ENCODE data around the gene ABR.
A peak's percentile ranks its signal among the peaks of the same experiment; 100 is the strongest.
"Not testable (repeated sequence)": the region's sequence is repeated elsewhere in the genome, so short reads cannot be mapped to it uniquely, and the experiment has no call there.

Gene ABR

GRCh38 chr17:1045456-1045855, 134.3 kb downstream of the ABR start:
- DNase-seq, result peak in 1 of 2 experiments; percentile 34

GRCh38 chr17:1044387-1045009, 135.3 kb downstream of the ABR start:
- DNase-seq, result not testable (repeated sequence)

DNA sequence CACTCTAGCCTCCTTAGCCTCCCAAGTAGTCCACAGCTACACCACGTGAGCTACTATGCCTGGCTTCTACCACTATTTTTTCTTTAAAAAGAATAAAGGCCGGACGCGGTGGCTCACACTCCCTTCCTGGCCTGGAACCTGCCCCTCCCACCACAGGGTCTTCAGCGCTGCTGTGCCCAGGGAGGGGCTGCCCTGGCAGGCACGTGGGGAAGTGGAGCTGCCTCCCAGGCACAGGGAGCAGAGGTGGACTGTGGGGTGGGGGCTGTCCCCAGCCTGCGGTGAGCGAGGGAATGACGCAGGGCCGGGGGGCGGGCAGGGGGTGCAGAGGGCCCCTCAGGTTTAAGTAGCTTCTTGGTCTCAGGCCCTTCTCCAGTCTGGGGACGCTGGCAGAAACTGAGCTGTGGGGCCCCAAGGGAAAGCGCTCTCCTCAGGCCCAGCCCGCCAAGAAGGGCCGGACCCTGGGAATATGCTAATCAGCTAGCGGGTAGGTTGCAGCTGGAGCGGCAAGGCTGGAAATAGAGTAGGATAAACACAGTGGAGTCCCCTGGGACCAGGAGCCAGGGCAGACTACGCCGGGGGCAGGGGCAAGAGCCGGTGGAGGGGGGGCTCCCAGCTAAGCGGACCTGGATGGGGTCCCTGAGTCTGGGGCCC, 136.1 kb downstream of the ABR start:
- peak; percentile 48 to 83 for DNase-seq

DNA sequence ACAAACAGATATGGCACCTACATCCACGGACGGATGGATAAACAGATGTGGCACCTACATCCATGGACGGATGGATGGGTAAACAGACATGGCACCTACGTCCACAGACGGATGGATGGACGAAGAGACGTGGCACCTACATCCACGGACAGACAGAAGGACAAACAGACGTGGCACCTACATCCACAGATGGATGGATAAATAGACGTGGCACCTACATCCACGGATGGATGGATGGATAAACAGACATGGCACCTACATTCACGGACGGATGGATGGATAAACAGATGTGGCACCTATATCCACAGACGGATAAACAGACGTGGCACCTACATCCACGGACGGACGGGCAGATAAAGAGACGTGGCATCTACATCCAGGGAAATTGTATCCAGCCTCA, 137.3 kb downstream of the ABR start:
- DNase-seq, result no peak

DNA sequence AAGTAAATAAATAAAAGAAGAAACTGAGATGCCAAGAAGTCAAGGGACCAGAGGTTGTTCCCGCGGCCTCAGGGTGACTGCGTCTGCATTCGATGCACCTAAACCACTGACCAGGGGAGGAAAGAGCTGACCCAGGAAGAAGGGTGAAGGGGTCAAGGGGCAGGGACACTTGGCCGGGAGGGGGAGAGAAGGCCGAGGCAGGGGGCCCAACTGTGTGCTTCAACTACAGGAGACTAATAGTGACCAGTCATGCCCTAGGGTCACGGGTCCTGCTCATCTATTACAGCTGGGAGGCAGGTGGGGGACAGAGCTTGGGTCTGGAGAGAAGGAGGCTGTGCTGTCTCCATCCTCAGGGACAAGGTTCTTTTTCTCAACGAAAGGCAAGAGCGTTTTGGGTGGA, 138.0 kb downstream of the ABR start:
- DNase-seq, result no peak

DNA sequence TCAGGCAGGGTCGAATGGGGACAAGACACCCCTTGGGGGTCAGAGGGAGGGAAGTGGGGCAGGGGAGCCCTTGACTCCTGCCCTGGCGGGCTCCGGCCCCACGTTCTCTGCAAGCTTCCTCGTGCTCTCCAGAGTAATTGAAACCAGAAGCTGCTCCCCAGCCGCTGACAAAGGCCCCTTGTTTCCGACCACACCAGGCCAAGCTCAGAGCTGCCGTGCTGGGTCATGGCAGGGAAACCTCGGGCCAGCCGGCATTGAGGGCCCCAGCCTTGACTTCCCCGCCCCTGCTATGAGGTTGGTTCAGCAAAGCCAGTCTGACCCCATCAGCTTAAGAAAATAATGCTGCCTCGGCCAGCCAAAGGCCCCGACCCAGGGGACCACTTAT, 139.6 kb downstream of the ABR start:
- DNase-seq, result no peak

DNA sequence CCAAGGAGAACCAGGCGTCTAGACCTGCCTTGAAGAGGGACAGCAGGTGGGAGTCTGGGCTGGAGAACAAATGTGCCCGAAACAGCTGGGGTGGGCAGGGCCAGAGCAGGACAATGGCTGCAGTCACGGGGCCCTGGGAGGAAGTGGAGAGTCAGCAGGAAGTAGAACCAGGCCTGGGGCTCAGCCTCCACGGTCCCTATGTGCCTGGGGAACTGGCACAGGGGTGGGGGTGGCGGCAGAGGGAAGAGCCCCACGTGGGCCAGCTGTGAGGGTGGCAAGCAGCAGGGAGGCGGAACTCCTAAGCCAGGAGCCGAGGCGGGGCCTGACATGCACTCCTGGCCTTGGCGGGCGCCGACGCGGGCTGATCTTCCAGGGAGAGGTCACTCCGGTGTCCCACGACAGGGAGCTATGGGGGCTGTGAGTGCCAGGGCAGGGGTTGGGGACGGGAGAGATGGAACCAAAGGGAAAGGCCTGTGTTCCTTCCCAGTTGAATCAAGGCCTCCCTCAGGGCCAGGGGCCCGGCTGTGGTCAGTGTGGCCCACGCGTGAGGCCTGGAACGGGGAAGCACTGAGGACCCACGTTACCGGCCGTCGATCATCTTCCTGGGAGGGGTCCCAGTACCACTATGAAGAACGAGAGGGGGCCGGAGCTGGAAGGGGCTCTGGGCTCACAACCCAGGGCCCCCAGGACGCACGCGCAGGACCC, 140.1 kb downstream of the ABR start:
- DNase-seq, result peak; percentile 84 to 87

- peak; percentile 57 to 68 for DNase-seq
These were observed 140.7 kb downstream of the ABR start for GRCh38 chr17:1039123-1039507.

GRCh38 chr17:1038459-1039122, 141.2 kb downstream of the ABR start:
- DNase-seq, result peak in 1 of 2 experiments; percentile 17

DNA sequence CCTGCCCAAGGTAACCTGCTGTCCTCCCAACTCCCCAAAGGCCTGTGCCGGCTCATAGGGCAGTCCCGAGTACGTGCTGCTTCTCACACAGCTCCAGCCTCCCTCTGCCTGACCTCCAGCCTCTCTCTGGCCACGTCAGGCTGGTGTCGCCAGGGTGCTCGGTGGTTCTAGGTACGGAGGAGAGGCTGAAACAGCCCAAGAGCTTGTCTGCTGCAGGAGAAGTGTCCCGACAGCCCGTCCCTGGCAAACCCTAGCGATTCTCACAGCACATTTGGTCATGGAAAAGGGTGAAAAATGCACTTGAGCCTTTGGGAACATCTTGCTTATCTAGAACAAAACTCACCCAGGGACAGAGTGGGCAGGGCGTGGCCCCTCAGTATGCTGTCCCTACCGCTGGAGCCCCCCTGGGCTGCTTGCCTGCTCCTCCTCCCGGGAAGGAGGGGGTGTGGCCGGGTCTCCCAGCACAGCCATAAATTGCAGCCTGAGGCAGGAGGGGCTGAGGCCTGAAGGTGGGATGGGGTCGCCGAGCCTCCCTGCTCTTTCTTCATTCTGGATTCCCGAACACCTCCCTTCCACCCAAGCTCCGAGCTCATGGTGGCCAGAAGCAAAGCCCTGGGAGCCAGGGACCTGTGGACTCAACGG, 142.4 kb downstream of the ABR start:
- DNase-seq, result no peak

DNA sequence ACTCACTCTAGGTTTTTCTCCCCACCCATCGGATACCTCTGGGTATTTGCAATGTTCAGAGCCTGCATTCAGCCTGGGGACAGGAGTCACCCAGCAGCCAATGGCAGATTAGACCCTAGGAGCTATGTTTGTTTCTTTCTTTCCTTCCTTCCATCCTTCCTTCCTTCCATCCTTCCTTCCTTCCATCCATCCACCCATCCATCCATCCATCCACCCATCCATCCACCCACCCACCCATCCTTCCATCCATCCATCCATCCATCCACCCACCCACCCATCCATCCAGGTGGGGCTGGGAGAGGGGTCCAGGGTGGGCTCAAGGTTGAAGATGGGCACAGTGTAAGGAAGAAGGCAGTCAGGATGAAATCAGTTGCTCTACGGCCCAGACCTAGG, 142.9 kb downstream of the ABR start:
- no peak for DNase-seq

GRCh38 chr17:1036171-1036844, 143.5 kb downstream of the ABR start:
- no peak for DNase-seq

DNA sequence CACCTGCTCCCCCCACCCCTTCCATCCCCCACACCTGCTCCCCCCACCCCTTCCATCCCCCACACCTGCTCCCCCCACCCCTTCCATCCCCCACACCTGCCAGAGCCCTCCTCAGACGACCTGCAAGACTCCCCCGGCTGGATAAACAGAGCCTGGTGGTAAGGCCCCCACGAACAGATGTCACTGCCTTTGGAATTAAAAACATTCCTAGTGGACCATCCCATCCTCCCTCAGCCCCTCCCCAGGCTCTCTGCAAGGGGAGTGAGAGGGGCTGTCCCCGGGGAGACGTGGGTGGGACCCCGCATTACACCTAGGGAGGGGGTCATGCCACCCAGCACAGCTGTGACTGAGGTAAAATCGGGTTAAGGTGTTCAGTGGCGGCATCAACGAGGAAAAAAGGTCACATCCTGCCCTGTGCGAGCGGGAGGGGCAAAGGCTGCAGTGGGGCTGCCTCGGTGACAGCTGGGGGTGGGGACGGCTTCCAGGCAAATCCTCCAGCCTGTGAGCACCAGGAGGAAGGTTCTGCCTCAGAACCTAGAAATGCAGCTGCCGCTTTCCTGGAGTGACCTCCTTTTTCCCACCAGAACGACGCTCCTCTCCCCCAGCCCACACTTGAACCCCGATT, 144.1 kb downstream of the ABR start:
- DNase-seq, result peak; percentile 75 to 94

DNA sequence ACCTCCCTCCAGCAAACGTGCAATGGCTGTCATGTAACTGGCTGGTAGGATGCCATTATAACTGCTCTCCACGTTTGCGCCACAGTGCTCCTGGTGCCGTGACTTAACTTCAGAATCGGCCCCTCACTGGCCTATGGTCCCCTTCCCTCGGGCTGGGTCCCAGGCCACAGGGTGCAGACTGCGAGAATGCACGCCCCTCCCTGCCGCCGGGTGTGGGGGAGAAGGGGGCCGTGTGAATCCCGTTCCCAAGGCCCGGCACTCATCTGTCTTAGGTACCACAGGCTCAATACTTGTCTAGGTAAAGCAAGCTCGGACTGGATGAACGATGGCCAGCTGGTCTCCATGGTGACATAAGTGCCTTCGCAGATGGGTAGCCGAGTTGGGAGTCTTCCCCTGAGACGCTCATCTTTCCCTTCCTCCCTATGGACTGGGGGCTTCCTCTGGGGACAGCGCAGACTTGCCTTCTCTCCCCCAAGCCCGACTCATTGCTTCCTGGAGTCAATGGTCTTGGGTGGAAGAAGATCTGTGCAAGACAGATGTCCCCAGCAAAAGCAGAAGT, 145.1 kb downstream of the ABR start:
- DNase-seq, result peak; percentile 95 to 98

- no peak for DNase-seq
These were observed 146.3 kb downstream of the ABR start for GRCh38 chr17:1033503-1033902.

DNA sequence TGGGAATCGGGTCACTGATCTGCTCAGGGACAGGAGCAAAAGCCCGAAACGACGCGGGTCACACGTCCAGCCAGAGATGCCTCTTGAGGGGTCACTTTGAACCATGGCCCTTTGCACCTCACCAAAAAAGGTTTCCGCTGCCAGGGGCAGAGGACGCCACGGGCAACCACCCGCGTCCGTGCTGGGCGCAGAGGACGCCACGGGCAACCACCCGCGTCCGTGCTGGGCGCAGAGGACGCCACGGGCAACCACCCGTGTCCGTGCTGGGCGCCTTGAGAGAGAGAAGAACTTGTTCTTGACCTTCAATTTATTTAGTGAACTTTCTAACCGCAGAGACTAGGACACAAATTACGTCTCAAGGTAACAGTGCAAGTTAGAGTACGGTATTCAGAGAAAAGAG, 147.4 kb downstream of the ABR start:
- DNase-seq, result no peak

DNA sequence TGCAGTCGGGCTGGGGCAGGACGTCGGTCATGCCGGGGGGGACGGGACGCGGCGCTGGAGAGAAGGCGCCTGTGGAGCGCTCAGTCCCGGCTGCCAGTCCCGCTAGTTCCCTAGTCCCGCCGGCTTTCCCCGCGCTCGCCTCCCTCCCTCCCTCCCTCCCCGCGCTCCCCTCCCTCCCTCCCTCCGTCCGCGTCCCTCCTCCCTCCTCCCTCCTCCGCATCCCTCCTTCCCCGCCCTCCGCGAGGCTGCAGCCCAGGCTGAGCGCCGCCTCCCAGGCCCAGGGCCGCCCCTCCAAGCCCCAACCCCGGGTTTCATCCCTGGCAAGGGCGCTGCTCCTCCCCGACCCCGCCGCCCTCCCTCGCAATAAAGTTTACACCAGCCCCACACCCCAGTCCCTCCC, 148.1 kb downstream of the ABR start:
- DNase-seq, result no peak

DNA sequence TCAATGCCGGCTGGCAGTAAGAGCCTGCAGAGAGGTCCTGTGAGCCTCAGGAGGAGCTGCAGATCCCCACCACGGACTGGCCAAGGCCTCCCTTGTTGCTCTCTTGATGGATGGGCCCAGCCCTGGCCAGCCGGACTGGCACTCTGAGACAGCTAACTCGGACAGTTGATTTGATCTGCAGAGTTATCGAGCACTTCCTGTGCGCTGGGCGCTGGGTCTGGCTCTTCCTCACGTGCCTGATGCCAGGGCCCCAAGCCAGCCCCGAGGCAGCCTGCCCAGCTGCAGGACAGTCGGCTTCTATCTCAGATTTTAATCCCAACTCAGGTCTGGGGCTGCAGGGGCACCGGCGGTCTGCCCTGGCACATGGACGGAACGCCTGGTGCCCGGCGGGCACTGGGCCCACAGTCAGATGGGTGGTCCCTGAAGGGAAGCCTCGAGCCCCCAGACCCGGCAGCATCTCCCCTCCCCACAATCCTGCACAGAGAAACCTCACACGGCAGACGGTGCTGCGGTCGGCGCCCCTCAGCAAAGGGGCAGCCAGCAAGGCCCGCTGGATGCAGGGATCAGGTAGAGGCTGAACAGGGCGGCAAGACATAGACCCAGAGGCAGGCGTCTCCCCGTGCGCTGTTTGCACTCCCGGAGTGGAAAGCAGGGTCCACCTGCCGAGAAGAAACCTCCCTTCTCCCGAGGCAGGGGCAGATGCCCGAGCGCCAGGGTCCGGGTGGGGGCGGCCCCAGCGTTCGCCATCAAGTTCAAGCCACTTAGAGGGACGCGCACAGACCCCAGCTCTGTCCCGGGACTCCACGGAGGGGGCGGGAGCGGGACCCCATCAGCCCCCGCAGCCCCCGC, 148.9 kb downstream of the ABR start:
- no peak for DNase-seq

GRCh38 chr17:1029922-1030644, 149.7 kb downstream of the ABR start:
- peak in 1 of 2 experiments; percentile 52 for DNase-seq

Measured in NCI-H524 (cell line).